Measurements from ENCODE around the gene DNAJC30. TPM values are rescaled to one million over a fixed set of nuclear protein-coding genes. Genes with fewer than 3 reads are reported as not detected.
"Not testable (repeated sequence)": the region's sequence is repeated elsewhere in the genome, so short reads cannot be mapped to it uniquely, and the experiment has no call there.

Gene DNAJC30
- polyA plus RNA-seq, 5 donors = 8.1 to 10.5 (median 9.0) TPM

GRCh38 chr7:73685311-73685710 is 2.1 kb upstream of the DNAJC30 start:
- no peak for DNase-seq

- peak in 1 of 2 donors; percentile 6 for DNase-seq
Measured at GRCh38 chr7:73683788-73684693, 788 bp upstream of the DNAJC30 start.

- no peak for DNase-seq
Measured at GRCh38 chr7:73682745-73683055, 553 bp downstream of the DNAJC30 start.

- no peak for DNase-seq
Measured at GRCh38 chr7:73681031-73681430, 2.2 kb downstream of the DNAJC30 start.

- DNase-seq = no peak
Measured at GRCh38 chr7:73680501-73680900, 2.8 kb downstream of the DNAJC30 start.

- DNase-seq = no peak
Measured at GRCh38 chr7:73679709-73680108, 3.5 kb downstream of the DNAJC30 start.

- no peak for DNase-seq
Measured at GRCh38 chr7:73678862-73679261, 4.4 kb downstream of the DNAJC30 start.

- not testable (repeated sequence) for DNase-seq
Measured at GRCh38 chr7:73676062-73676461, 7.2 kb downstream of the DNAJC30 start.

GRCh38 chr7:73674468-73675124 is 8.7 kb downstream of the DNAJC30 start:
- DNase-seq = no peak

GRCh38 chr7:73671857-73672445 is 11.3 kb downstream of the DNAJC30 start:
- DNase-seq = no peak

- DNase-seq = no peak
Measured at GRCh38 chr7:73671322-73671661, 12.0 kb downstream of the DNAJC30 start.

- DNase-seq = no peak
Measured at GRCh38 chr7:73669858-73670385, 13.3 kb downstream of the DNAJC30 start.

GRCh38 chr7:73669288-73669701 is 14.0 kb downstream of the DNAJC30 start:
- DNase-seq = no peak

- no peak for DNase-seq
Measured at GRCh38 chr7:73668886-73669230, 14.4 kb downstream of the DNAJC30 start.

GRCh38 chr7:73668103-73668885 is 15.0 kb downstream of the DNAJC30 start:
- DNase-seq = no peak

- peak; percentile 90 for DNase-seq
Measured at GRCh38 chr7:73667344-73668102, 15.7 kb downstream of the DNAJC30 start, which contains the start of gene VPS37D. TSS of gene VPS37D (plus strand) at chr7:73667831. CDS start at chr7:73667959, 128 bp downstream.

- DNase-seq = no peak
Measured at GRCh38 chr7:73663033-73663432, 20.2 kb downstream of the DNAJC30 start.

GRCh38 chr7:73660594-73660993 is 22.7 kb downstream of the DNAJC30 start:
- DNase-seq = not testable (repeated sequence)

GRCh38 chr7:73659983-73660382 is 23.3 kb downstream of the DNAJC30 start:
- no peak for DNase-seq

- not testable (repeated sequence) for DNase-seq
Measured at GRCh38 chr7:73655309-73655708, 27.9 kb downstream of the DNAJC30 start.

- DNase-seq = no peak
Measured at GRCh38 chr7:73652541-73652949, 30.7 kb downstream of the DNAJC30 start.

Measured in right lung (tissue), 5 donors.